Measurements from ENCODE around the gene SMAD4. TPM values are rescaled to one million over a fixed set of nuclear protein-coding genes. Genes with fewer than 3 reads are reported as not detected.

SMAD4 gene
- total RNA-seq, 6 experiments from 2014 or later, result 77.2 to 97.9 (median 84.0) TPM

GRCh38 chr18:51133580-51134160, 103.7 kb downstream of the SMAD4 start:
- H3K9me3 Mint-ChIP-seq, result no peaks in the 10 kb centered on the region
- no peak overlapping the region for H3K27ac Mint-ChIP-seq
- H3K27me3 Mint-ChIP-seq (ENCODE audit: insufficient read depth), result no peaks in the 10 kb centered on the region
- no peaks in the 10 kb centered on the region for H3K36me3 Mint-ChIP-seq (ENCODE audit: low read depth)
- H3K4me3 Mint-ChIP-seq, result no peak overlapping the region
- no peak for TF ChIP-seq CTCF (IDR thresholded peaks at IDR 0.05)
- no peak for DNase-seq
- H3K4me1 Mint-ChIP-seq (ENCODE audit: low read depth), result peaks cover 22% of the 10 kb centered on the region

Other genes with a start within 250 kb of the SMAD4 start
- gene MRO, start 210.2 kb upstream of the SMAD4 start, total RNA-seq (2021; fragmentation: NEBNext Ultra II Directional; extraction: Animal tissue kit (Norgen Biotek cat#: 25700)), result not detected
- gene ME2, start 151.1 kb upstream of the SMAD4 start, total RNA-seq (2021; fragmentation: NEBNext Ultra II Directional; extraction: Animal tissue kit (Norgen Biotek cat#: 25700)), result 10 to 100 TPM; 34.6 to 43.4 (median 38.7) TPM
- gene ELAC1, start 62.2 kb upstream of the SMAD4 start, total RNA-seq (2021; fragmentation: NEBNext Ultra II Directional; extraction: Animal tissue kit (Norgen Biotek cat#: 25700)), result 1 to 10 TPM; 6.2 to 9.0 (median 8.1) TPM
- 10 to 100 TPM; 31.2 to 39.3 (median 35.6) TPM for gene MEX3C, start 167.5 kb downstream of the SMAD4 start, total RNA-seq (2021; fragmentation: NEBNext Ultra II Directional; extraction: Animal tissue kit (Norgen Biotek cat#: 25700))